MCF 10A (cell line): ENCODE data around the gene ELMO1. TPM values are rescaled to one million over a fixed set of nuclear protein-coding genes. Genes with fewer than 3 reads are reported as not detected.

ENCODE experiments used
- BruUV-seq: library from RNA; stranded (reverse); fragments of 400-500 nt; replicated peaks from 2 replicates; lab custom pipeline; 2021; lab: Mats Ljungman, UMichigan
- CTCF ChIA-PET: fragments of 300-600 bp; sonication (Branson Sonifier 250); formaldehyde crosslinking; extraction: SDS; loops from one replicate; lab custom pipeline; 2021; ENCODE audit warnings: antibody characterized with exemption, inconsistent platforms; lab: Yijun Ruan, JAX
- POLR2A ChIA-PET: fragments of 300-600, 350-650 bp; sonication (Branson Sonifier 250); formaldehyde crosslinking; extraction: SDS; loops from one replicate; lab custom pipeline; 2020; ENCODE audit warnings: antibody characterized with exemption, inconsistent platforms; lab: Yijun Ruan, JAX
- DNase-seq: peaks from one replicate; pipeline ENCODE4 v3.0.0-alpha.2; 2018; ENCODE audit not compliant: unreplicated experiment
- H3K27ac Mint-ChIP-seq: one replicate; pipeline ENCODE4 v1.8.0; 2022; ENCODE audit warnings: mild to moderate bottlenecking, low read depth, mixed read lengths; ENCODE audit not compliant: unreplicated experiment
- H3K27me3 Mint-ChIP-seq: one replicate; pipeline ENCODE4 v1.8.0; 2022; ENCODE audit warnings: mixed read lengths; ENCODE audit not compliant: insufficient read depth, unreplicated experiment
- H3K36me3 Mint-ChIP-seq: one replicate; pipeline ENCODE4 v1.8.0; 2022; ENCODE audit warnings: mild to moderate bottlenecking, moderate library complexity, mixed read lengths; ENCODE audit not compliant: insufficient read depth, unreplicated experiment
- H3K4me1 Mint-ChIP-seq: one replicate; pipeline ENCODE4 v1.8.0; 2022; ENCODE audit warnings: mixed read lengths; ENCODE audit not compliant: insufficient read depth, unreplicated experiment
- H3K4me3 Mint-ChIP-seq: one replicate; pipeline ENCODE4 v1.8.0; 2022; ENCODE audit warnings: mild to moderate bottlenecking, moderate library complexity, mixed read lengths; ENCODE audit not compliant: unreplicated experiment
- H3K9me3 Mint-ChIP-seq: one replicate; pipeline ENCODE4 v1.8.0; 2022; ENCODE audit warnings: mixed read lengths; ENCODE audit not compliant: unreplicated experiment
- intact Hi-C: fragments of 100-400 bp; cut with micrococcal nuclease; formaldehyde crosslinking; loops from 2 replicates; pipeline ENCODE4 v1.14.1; 2022
- total RNA-seq: library from RNA; stranded (reverse); gene quantifications from 2 replicates; pipeline ENCODE4 v1.2.3, GENCODE V29; 2022
- TF ChIP-seq, protein P1 (sequence below): fragments of 200-600 bp; IDR thresholded peaks from one replicate; pipeline ENCODE4 v1.8.0; 2022; ENCODE audit warnings: antibody characterized with exemption, mild to moderate bottlenecking; ENCODE audit not compliant: unreplicated experiment

The ELMO1 gene
- total RNA-seq, 1 experiment from 2014 or later: 0.30 TPM

DNA sequence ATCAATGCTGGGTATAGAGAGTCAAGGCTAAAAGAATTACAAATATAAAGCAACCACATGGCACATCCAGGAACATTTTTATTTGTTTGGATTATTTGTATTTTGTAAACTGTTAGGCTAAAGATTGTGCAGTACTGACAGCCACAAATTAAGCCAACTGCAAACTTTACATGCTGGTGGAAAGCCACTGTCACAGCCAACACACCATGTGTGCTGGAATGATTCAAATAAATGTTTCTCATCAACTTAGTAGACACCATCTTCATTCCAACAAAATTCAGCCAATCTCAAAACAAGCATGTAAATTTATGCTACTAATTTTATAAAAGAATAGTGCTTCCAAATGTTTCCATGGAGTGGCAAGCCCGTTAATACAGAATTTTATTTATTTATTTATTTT lies 211.8 kb downstream of the ELMO1 start:
- DNase-seq: no peak
- H3K4me1 Mint-ChIP-seq: peaks cover 11% of the 10 kb centered on the region
- no TSS peak for BruUV-seq
- no peak overlapping the region for H3K4me3 Mint-ChIP-seq
- intact Hi-C loops: loop anchor here (5.0 to 10.0 kb wide), 4 partner anchors 115 to 498 kb away; no protein-coding TSS in a partner anchor
- H3K9me3 Mint-ChIP-seq: peaks cover 8% of the 10 kb centered on the region
- CTCF ChIA-PET: interaction anchor here (0.6 to 8.5 kb wide), 12 partner anchors 12 to 665 kb away, joined by 3 to 135 read pairs (median 8); no protein-coding TSS in a partner anchor
- no peak overlapping the region for H3K27ac Mint-ChIP-seq
- H3K27me3 Mint-ChIP-seq: peaks cover 30% of the 10 kb centered on the region
- H3K36me3 Mint-ChIP-seq: no peaks in the 10 kb centered on the region
- POLR2A ChIA-PET: interaction anchor here (1.1 kb wide), 1 partner anchor 595 kb away, joined by 5 read pairs; no protein-coding TSS in a partner anchor
- TF ChIP-seq, protein P1, sequence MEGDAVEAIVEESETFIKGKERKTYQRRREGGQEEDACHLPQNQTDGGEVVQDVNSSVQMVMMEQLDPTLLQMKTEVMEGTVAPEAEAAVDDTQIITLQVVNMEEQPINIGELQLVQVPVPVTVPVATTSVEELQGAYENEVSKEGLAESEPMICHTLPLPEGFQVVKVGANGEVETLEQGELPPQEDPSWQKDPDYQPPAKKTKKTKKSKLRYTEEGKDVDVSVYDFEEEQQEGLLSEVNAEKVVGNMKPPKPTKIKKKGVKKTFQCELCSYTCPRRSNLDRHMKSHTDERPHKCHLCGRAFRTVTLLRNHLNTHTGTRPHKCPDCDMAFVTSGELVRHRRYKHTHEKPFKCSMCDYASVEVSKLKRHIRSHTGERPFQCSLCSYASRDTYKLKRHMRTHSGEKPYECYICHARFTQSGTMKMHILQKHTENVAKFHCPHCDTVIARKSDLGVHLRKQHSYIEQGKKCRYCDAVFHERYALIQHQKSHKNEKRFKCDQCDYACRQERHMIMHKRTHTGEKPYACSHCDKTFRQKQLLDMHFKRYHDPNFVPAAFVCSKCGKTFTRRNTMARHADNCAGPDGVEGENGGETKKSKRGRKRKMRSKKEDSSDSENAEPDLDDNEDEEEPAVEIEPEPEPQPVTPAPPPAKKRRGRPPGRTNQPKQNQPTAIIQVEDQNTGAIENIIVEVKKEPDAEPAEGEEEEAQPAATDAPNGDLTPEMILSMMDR: no peak

DNA sequence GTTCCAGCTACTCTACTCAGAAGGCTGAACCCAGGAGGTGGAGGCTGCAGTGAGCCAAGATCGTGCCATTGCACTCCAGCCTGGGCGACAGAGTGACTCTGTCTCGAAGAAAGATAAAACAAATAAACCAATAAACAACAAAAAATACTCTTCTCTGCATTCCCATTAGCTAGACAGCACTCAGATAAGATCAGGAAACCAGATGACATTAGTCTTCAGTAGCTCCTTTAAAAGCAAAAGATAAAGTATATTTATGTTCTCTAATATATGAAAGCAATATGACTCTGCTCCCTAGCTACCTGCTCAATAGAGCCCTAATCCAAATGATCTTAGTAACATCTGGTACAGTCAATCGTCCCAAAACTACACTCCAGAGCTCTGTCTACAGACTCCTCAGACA lies 212.9 kb downstream of the ELMO1 start:
- no TSS peak for BruUV-seq
- no peak for DNase-seq
- Mint-ChIP-seq H3K27me3 (peaks cover 30% of the 10 kb centered on the region), H3K4me1 (peaks cover 11% of the 10 kb centered on the region), H3K27ac (no peak overlapping the region), H3K4me3 (no peak overlapping the region), H3K36me3 (no peaks in the 10 kb centered on the region), H3K9me3 (no peaks in the 10 kb centered on the region)
- CTCF ChIA-PET: interaction anchor here (0.6 to 8.5 kb wide), 39 partner anchors 11 to 1083 kb away, joined by 3 to 135 read pairs (median 5); no protein-coding TSS in a partner anchor
- POLR2A ChIA-PET: interaction anchor here (0.6 to 1.4 kb wide), 7 partner anchors 11 to 596 kb away, joined by 3 to 6 read pairs (median 3); no protein-coding TSS in a partner anchor
- intact Hi-C loops: loop anchor here (1.0 to 10.0 kb wide), 9 partner anchors 116 to 871 kb away; no protein-coding TSS in a partner anchor
- TF ChIP-seq, protein P1: no peak

DNA sequence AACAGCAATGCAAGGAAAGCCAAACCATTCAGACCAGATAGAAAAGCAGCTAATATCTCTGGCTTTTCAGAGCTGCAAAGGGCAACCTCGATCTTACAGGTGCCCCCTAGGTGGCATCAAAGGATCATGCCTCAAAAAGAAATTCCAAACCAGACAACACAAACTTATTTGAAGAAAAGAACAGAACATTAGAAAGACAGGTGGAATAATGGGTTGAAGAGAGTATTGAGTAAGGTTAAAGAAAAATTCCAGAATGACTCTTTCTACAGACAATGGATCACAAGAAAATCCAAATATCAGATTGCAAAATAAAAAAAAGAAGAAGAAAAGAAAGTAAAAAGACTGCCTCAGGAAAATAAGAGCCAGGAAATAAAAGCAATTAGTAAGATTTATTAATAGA lies 213.7 kb downstream of the ELMO1 start:
- Mint-ChIP-seq H3K9me3 (no peaks in the 10 kb centered on the region), H3K4me3 (no peak overlapping the region), H3K27ac (no peak overlapping the region), H3K36me3 (no peaks in the 10 kb centered on the region), H3K27me3 (peaks cover 30% of the 10 kb centered on the region), H3K4me1 (peaks cover 19% of the 10 kb centered on the region)
- peak; percentile 42 for DNase-seq
- intact Hi-C loops: loop anchor here (1.0 to 10.0 kb wide), 9 partner anchors 117 to 872 kb away; no protein-coding TSS in a partner anchor
- TF ChIP-seq, protein P1: peak; percentile 88
- CTCF ChIA-PET: interaction anchor here (0.6 to 8.5 kb wide), 48 partner anchors 8 to 1472 kb away, joined by 3 to 135 read pairs (median 5); no protein-coding TSS in a partner anchor
- POLR2A ChIA-PET: interaction anchor here (0.7 to 1.4 kb wide), 5 partner anchors 12 to 597 kb away, joined by 3 to 6 read pairs (median 3); no protein-coding TSS in a partner anchor
- BruUV-seq: no TSS peak

DNA sequence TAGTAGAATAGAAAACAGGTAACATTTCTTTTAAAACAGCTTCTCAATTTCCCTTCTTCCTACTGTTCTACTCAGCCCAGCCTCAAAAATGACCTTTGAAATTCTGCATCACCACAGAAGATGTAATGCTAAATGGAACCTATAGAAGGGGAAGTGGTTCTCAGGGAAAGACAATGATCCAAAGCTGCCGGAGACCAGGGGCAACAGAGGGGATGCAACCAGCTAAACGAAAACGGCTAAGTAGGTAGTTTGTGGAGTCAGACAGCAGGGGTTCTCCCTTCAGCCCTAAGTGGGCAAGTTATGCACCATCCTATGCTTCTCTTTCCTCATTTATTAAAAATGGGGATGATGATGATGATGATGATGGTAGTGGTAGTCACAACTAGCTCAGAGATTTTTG lies 214.3 kb downstream of the ELMO1 start:
- Mint-ChIP-seq H3K9me3 (no peaks in the 10 kb centered on the region), H3K27ac (no peak overlapping the region), H3K4me3 (no peak overlapping the region), H3K27me3 (peaks cover 30% of the 10 kb centered on the region), H3K4me1 (peaks cover 17% of the 10 kb centered on the region), H3K36me3 (no peaks in the 10 kb centered on the region)
- intact Hi-C loops: loop anchor here (10.0 kb wide), 1 partner anchor 500 kb away; no protein-coding TSS in a partner anchor
- BruUV-seq: no TSS peak
- POLR2A ChIA-PET: interaction anchor here (0.7 to 1.4 kb wide), 3 partner anchors 13 to 598 kb away, joined by 3 read pairs; no protein-coding TSS in a partner anchor
- CTCF ChIA-PET: interaction anchor here (0.6 to 8.5 kb wide), 52 partner anchors 9 to 1472 kb away, joined by 3 to 135 read pairs (median 4); no protein-coding TSS in a partner anchor
- no peak for DNase-seq
- TF ChIP-seq, protein P1: no peak
